ENCODE results near the gene GTF2A1L.

GTF2A1L gene

GRCh38 chr2:48728295-48728694, 110.6 kb downstream of the GTF2A1L start:
- Histone ChIP-seq H3K27me3 (replicated peaks) (no peaks in the 10 kb centered on the region), H3K36me3 (replicated peaks) (no peaks in the 10 kb centered on the region), H3K4me3 (ENCODE audit: low read depth, low read length) (no peak overlapping the region), H3K27ac (no peak overlapping the region)
- in situ Hi-C loops (cut with HindIII; ENCODE audit: low pct_ligation_motif_present, low sequenced_read_pairs): no loop called here
- no peak for DNase-seq
- TF ChIP-seq, protein P1, sequence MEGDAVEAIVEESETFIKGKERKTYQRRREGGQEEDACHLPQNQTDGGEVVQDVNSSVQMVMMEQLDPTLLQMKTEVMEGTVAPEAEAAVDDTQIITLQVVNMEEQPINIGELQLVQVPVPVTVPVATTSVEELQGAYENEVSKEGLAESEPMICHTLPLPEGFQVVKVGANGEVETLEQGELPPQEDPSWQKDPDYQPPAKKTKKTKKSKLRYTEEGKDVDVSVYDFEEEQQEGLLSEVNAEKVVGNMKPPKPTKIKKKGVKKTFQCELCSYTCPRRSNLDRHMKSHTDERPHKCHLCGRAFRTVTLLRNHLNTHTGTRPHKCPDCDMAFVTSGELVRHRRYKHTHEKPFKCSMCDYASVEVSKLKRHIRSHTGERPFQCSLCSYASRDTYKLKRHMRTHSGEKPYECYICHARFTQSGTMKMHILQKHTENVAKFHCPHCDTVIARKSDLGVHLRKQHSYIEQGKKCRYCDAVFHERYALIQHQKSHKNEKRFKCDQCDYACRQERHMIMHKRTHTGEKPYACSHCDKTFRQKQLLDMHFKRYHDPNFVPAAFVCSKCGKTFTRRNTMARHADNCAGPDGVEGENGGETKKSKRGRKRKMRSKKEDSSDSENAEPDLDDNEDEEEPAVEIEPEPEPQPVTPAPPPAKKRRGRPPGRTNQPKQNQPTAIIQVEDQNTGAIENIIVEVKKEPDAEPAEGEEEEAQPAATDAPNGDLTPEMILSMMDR (IDR thresholded peaks at IDR 0.05; ENCODE audit: low read depth, low read length, missing control alignments): no peak

GRCh38 chr2:48728840-48729239, 111.2 kb downstream of the GTF2A1L start:
- no peaks in the 10 kb centered on the region for H3K27me3 ChIP-seq (replicated peaks)
- TF ChIP-seq, protein P1 (IDR thresholded peaks at IDR 0.05; ENCODE audit: low read depth, low read length, missing control alignments): no peak
- in situ Hi-C loops (cut with HindIII; ENCODE audit: low pct_ligation_motif_present, low sequenced_read_pairs): no loop called here
- no peak for DNase-seq
- H3K4me3 ChIP-seq (ENCODE audit: low read depth, low read length): no peak overlapping the region
- no peak overlapping the region for H3K27ac ChIP-seq
- H3K36me3 ChIP-seq (replicated peaks): no peaks in the 10 kb centered on the region

All from brain microvascular endothelial cell (primary cell).